Measurements from ENCODE around the gene CHST15. TPM values are rescaled to one million over a fixed set of nuclear protein-coding genes. Genes with fewer than 3 reads are reported as not detected.

The CHST15 gene
- total and polyA plus RNA-seq, 11 donors = 0.88 to 27.1 (median 4.1) TPM

- H3K9me3 ChIP-seq = no peaks in the 10 kb centered on the region
- TF ChIP-seq CTCF (IDR thresholded peaks at IDR 0.05) (no peak), POLR2A (IDR thresholded peaks at IDR 0.05) (no peak)
- H3K4me3 ChIP-seq = no peak overlapping the region
- no peak for ATAC-seq
- 92 to 96% (median 94%) methylated on average over 14 to 15 of the region's 15 CpGs for WGBS, 4 donors
- peaks cover 0 to 22% (median 6%) of the 10 kb centered on the region in 12 donors for H3K4me1 ChIP-seq
- no peak for DNase-seq
- intact Hi-C loops (cut with DNase I) = no loop called here
- H3K27ac ChIP-seq = no peak overlapping the region
- peaks cover 0 to 33% (median 0%) of the 10 kb centered on the region in 9 donors for H3K36me3 ChIP-seq
- no peaks in the 10 kb centered on the region for H3K27me3 ChIP-seq
Measured at GRCh38 chr10:124030492-124031110, 62.8 kb downstream of the CHST15 start.

GRCh38 chr10:124030061-124030460 lies 63.3 kb downstream of the CHST15 start:
- DNase-seq (peak in 1 of 5 donors; percentile 40), ATAC-seq (no peak)
- no peak overlapping the region for H3K4me3 ChIP-seq
- no peaks in the 10 kb centered on the region for H3K9me3 ChIP-seq
- 88 to 98% (median 95%) methylated on average over 8 of the region's 8 CpGs for WGBS, 4 donors
- no peak overlapping the region for H3K27ac ChIP-seq
- TF ChIP-seq POLR2A (IDR thresholded peaks at IDR 0.05) = no peak
- no peak for TF ChIP-seq CTCF (IDR thresholded peaks at IDR 0.05)
- intact Hi-C loops (cut with DNase I) = no loop called here
- H3K4me1 ChIP-seq = peaks cover 0 to 21% (median 6%) of the 10 kb centered on the region in 12 donors
- H3K27me3 ChIP-seq = peaks cover 0 to 3% (median 0%) of the 10 kb centered on the region in 9 donors
- H3K36me3 ChIP-seq = peaks cover 0 to 33% (median 0%) of the 10 kb centered on the region in 9 donors

DNA sequence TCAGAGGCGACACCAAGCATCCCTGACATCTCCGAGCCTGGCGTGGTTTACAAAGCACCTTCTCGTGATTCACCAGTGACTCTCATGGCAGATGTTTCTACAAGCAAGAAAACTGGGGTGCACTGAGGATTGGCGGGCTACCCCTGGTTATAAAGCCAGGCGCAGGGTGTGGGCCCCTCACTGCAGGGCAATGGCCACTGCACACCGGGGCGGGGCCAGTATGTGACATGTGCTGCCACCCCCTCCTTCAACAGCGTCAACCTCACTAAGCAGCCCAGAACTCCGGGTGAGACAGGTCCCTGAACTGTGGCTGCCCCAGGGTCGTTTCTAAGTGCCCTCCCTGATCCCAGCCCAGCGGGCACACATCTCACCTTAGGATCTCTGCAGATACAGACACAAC lies 63.8 kb downstream of the CHST15 start:
- DNase-seq = peak in 1 of 5 donors; percentile 20
- TF ChIP-seq CTCF (IDR thresholded peaks at IDR 0.05) = no peak
- no peak for TF ChIP-seq POLR2A (IDR thresholded peaks at IDR 0.05)
- no peak for ATAC-seq
- no peak overlapping the region for H3K27ac ChIP-seq
- peaks cover 0 to 8% (median 0%) of the 10 kb centered on the region in 9 donors for H3K27me3 ChIP-seq
- H3K4me1 ChIP-seq = peaks cover 0 to 21% (median 6%) of the 10 kb centered on the region in 12 donors
- intact Hi-C loops (cut with DNase I) = loop anchor here in 4 of 10 donors (5.0 to 10.0 kb wide), 3 partner anchors 63 to 355 kb away; partner anchors contain the start of gene CHST15 (in 1 of the 4)
- H3K9me3 ChIP-seq = no peaks in the 10 kb centered on the region
- WGBS, 4 donors = 89 to 92% (median 92%) methylated on average over 10 to 12 of the region's 12 CpGs
- H3K4me3 ChIP-seq = no peak overlapping the region
- H3K36me3 ChIP-seq = peaks cover 0 to 33% (median 0%) of the 10 kb centered on the region in 9 donors

GRCh38 chr10:124028700-124029480 lies 64.5 kb downstream of the CHST15 start:
- DNase-seq = peak in 1 of 5 donors; percentile 47
- Histone ChIP-seq H3K9me3 (no peaks in the 10 kb centered on the region), H3K27me3 (peaks cover 0 to 11% (median 0%) of the 10 kb centered on the region in 9 donors), H3K4me1 (peaks cover 0 to 16% (median 6%) of the 10 kb centered on the region in 12 donors), H3K27ac (no peak overlapping the region), H3K4me3 (no peak overlapping the region), H3K36me3 (peaks cover 0 to 33% (median 0%) of the 10 kb centered on the region in 9 donors)
- TF ChIP-seq CTCF (IDR thresholded peaks at IDR 0.05) = no peak
- no peak for TF ChIP-seq POLR2A (IDR thresholded peaks at IDR 0.05)
- intact Hi-C loops (cut with DNase I) = loop anchor here in 4 of 10 donors (5.0 to 10.0 kb wide), 3 partner anchors 63 to 356 kb away; partner anchors contain the start of gene CHST15 (in 1 of the 4)
- ATAC-seq = no peak
- 92 to 96% (median 93%) methylated on average over 11 to 14 of the region's 14 CpGs for WGBS, 4 donors
